Measurements from ENCODE around the gene ARHGAP31. TPM values are rescaled to one million over a fixed set of nuclear protein-coding genes. Genes with fewer than 3 reads are reported as not detected.

Gene ARHGAP31
- total and polyA plus RNA-seq, 2 of the 8 experiments (the other 6 are each of a cell fraction or from before 2014, with no cell fraction given) = 1.1 to 7.6 TPM

DNA sequence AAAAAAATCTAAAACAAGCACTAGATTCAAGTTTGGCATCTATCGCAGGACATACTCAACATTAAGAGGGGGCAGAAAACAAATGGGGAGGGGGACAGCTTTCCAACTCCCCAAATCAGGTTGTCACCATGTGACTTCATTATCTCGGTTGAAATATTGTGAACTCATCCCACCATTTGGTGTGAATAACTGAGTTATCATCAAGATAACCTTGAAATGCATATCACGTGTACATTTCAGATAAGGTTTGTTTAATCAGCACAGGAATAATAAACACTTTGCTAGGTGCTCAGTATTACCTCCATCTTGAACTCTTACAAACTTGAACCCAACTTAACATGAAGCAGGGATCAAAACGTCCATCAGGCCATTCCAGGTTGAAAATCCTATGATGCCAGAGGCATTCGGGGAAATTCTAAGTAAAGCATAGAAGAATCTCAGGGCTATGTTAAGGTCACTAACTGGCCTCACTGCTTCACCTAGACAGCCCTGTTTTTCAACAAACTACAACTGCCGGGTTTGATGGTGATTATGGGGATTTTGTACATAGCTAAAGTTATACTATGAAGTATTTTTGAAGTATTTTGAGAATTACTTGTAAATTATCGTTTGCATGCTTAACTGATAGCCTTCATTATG lies 3.0 kb upstream of the ARHGAP31 start:
- Histone ChIP-seq H4K8ac (ENCODE audit: extremely low read depth, insufficient read depth, low read length) (no peak overlapping the region), H3K56ac (replicated peaks; ENCODE audit: insufficient read length, low read depth, low read length) (no peak overlapping the region), H3K9me3 (ENCODE audit: insufficient read depth in 2 of 2, low read depth in 1 of 2, low read length in 1 of 2) (no peaks in the 10 kb centered on the region), H3K4me2 (ENCODE audit: insufficient read depth in 1 of 2, low read depth in 2 of 2, low read length in 2 of 2) (no peak overlapping the region), H2BK15ac (ENCODE audit: low read length) (no peak overlapping the region), H3K14ac (ENCODE audit: insufficient read length) (no peak overlapping the region), H2BK12ac (ENCODE audit: low read depth, low read length) (no peak overlapping the region), H3K27ac (ENCODE audit: low read depth, low read length) (no peak overlapping the region), H4K5ac (ENCODE audit: insufficient read length, low read depth, low read length) (no peak overlapping the region), H3K79me1 (ENCODE audit: low read depth, low read length) (no peaks in the 10 kb centered on the region), H2BK20ac (ENCODE audit: low read length) (no peak overlapping the region), H3K79me2 (ENCODE audit: control insufficient read depth in 1 of 2, insufficient read depth in 2 of 2, low read length in 2 of 2) (no peaks in the 10 kb centered on the region), H3K4me3 (ENCODE audit: extremely low read depth in 1 of 4, insufficient read depth in 2 of 4, low read depth in 3 of 4, low read length in 4 of 4) (no peak overlapping the region), H4K20me1 (replicated peaks in 1 of 2; ENCODE audit: control insufficient read depth in 1 of 2, insufficient read depth in 2 of 2, low read length in 2 of 2) (no peaks in the 10 kb centered on the region), H2AK5ac (ENCODE audit: low read depth, low read length) (no peak overlapping the region), H3K23ac (ENCODE audit: insufficient read length) (no peak overlapping the region), H3K27me3 (replicated peaks in 1 of 4; ENCODE audit: control insufficient read depth in 3 of 4, extremely low read depth in 1 of 4, insufficient read depth in 3 of 4, low read length in 3 of 4) (peaks cover 0 to 26% (median 13%) of the 10 kb centered on the region in 4 experiments; a peak in 4 of 7 replicates), H3K23me2 (ENCODE audit: low read depth, low read length) (peaks cover 14% of the 10 kb centered on the region; the same call in 1 of the 2 replicates), H3K4ac (replicated peaks; ENCODE audit: insufficient read length, low read depth, low read length) (no peak overlapping the region), H2AFZ (ENCODE audit: low read length) (no peak overlapping the region), H3K9ac (replicated peaks in 1 of 4; ENCODE audit: extremely low read depth in 1 of 4, low read depth in 3 of 4, low read length in 3 of 4) (no peak overlapping the region), H2BK120ac (replicated peaks; ENCODE audit: low read depth, low read length) (no peak overlapping the region), H3K4me1 (replicated peaks in 1 of 4; ENCODE audit: control insufficient read depth in 3 of 4, insufficient read depth in 4 of 4, low read length in 3 of 4) (peaks cover 2 to 12% (median 9%) of the 10 kb centered on the region in 4 experiments), H4K91ac (replicated peaks; ENCODE audit: insufficient read length, low read length) (no peak overlapping the region), H2BK5ac (ENCODE audit: low read depth, low read length) (no peak overlapping the region), H3K18ac (ENCODE audit: extremely low read depth, low read length) (no peak overlapping the region), H3K36me3 (ENCODE audit: control insufficient read depth in 2 of 4, insufficient read depth in 4 of 4, low read length in 3 of 4) (no peaks in the 10 kb centered on the region)
- FAIRE-seq (no peak), DNase-seq (ENCODE audit: low read depth in 1 of 2, low spot score in 2 of 2) (no peak)
- 88% methylated on average over 7 of the region's 7 CpGs; no CpG with 5 or more reads in 1 of the 2 experiments for WGBS, 2 experiments (ENCODE audit: extremely low coverage in 1 of 2, insufficient coverage in 1 of 2, insufficient read length in 1 of 2, insufficient replicate concordance in 2 of 2, low coverage in 1 of 2, low lambda C conversion rate in 2 of 2, missing lambda C conversion rate in 1 of 2)
- ChIA-PET POLR2A (ENCODE audit: partially characterized antibody) (interaction anchor here (0.7 to 1.3 kb wide), 4 partner anchors 12 to 63 kb away, joined by 3 to 6 read pairs (median 4); no protein-coding TSS in a partner anchor), CTCF (ENCODE audit: partially characterized antibody) (interaction anchor here (0.9 to 2.1 kb wide), 6 partner anchors 8 to 407 kb away, joined by 3 to 6 read pairs (median 4); no protein-coding TSS in a partner anchor)
- no peak for TF ChIP-seq POU5F1 (IDR thresholded peaks at IDR 0.05; ENCODE audit: low read depth, low read length)
- TF ChIP-seq NRF1 (IDR thresholded peaks at IDR 0.05; ENCODE audit: low read depth, low read length) = no peak
- TF ChIP-seq ZNF274 (IDR thresholded peaks at IDR 0.05; ENCODE audit: borderline replicate concordance, extremely low read depth, low read length) = no peak
- no peak for TF ChIP-seq CBX8 (IDR thresholded peaks at IDR 0.05; ENCODE audit: borderline replicate concordance, low read depth, low read length)
- TF ChIP-seq EZH2 (IDR thresholded peaks at IDR 0.05; ENCODE audit: low read depth, low read length, severe bottlenecking) = no peak
- no peak for TF ChIP-seq POLR2A (IDR thresholded peaks at IDR 0.05; ENCODE audit: control extremely low read depth in 1 of 2, low read depth in 2 of 2, low read length in 2 of 2)
- no peak for TF ChIP-seq HDAC6 (IDR thresholded peaks at IDR 0.05; ENCODE audit: low read depth, low read length)
- TF ChIP-seq SIX5 (IDR thresholded peaks at IDR 0.05; ENCODE audit: low read depth, low read length) = no peak
- no peak for TF ChIP-seq EP300 (IDR thresholded peaks at IDR 0.05; ENCODE audit: borderline replicate concordance in 1 of 2, low read depth in 2 of 2, low read length in 2 of 2)
- TF ChIP-seq CREB1 (IDR thresholded peaks at IDR 0.05) = no peak
- TF ChIP-seq, protein P1, sequence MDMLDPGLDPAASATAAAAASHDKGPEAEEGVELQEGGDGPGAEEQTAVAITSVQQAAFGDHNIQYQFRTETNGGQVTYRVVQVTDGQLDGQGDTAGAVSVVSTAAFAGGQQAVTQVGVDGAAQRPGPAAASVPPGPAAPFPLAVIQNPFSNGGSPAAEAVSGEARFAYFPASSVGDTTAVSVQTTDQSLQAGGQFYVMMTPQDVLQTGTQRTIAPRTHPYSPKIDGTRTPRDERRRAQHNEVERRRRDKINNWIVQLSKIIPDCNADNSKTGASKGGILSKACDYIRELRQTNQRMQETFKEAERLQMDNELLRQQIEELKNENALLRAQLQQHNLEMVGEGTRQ (IDR thresholded peaks at IDR 0.05; ENCODE audit: low read length) = no peak
- no peak for TF ChIP-seq CTBP2 (IDR thresholded peaks at IDR 0.05; ENCODE audit: borderline replicate concordance, insufficient read depth, insufficient read length, low read length)

Measured in H1 (cell line).